G401 (cell line): Measurements from ENCODE around the gene FOXP2. TPM values are rescaled to one million over a fixed set of nuclear protein-coding genes. Genes with fewer than 3 reads are reported as not detected.

Source experiments
- DNase-seq: peaks from one replicate; pipeline ENCODE4 v3.0.0-alpha.2; 2015; ENCODE audit warnings: low spot score
- in situ Hi-C: cut with HindIII; loops from 2 replicates; pipeline ENCODE4 v1.10.0; 2016; ENCODE audit warnings: low sequenced_read_pairs, mixed read lengths
- total RNA-seq: library from RNA; depleted of rRNA; stranded (reverse); fragments of >200 nt; shearing (Covaris generic); gene quantifications from 2 replicates; pipeline ENCODE4 v1.2.3, GENCODE V29; 2014

FOXP2 gene
- total RNA-seq, 1 experiment from 2014 or later, result not detected

GRCh38 chr7:114631249-114631822 lies 216.7 kb downstream of the FOXP2 start:
- in situ Hi-C loops, result no loop called here
- no peak for DNase-seq

- in situ Hi-C loops, result no loop called here
- no peak for DNase-seq
These were observed 224.8 kb downstream of the FOXP2 start for GRCh38 chr7:114639451-114639850.

GRCh38 chr7:114644455-114644854 lies 229.8 kb downstream of the FOXP2 start:
- in situ Hi-C loops, result no loop called here
- no peak for DNase-seq

- in situ Hi-C loops, result no loop called here
- DNase-seq, result no peak
These were observed 230.8 kb downstream of the FOXP2 start for GRCh38 chr7:114645451-114645850.

GRCh38 chr7:114647518-114647917 lies 232.9 kb downstream of the FOXP2 start:
- in situ Hi-C loops, result no loop called here
- no peak for DNase-seq

DNA sequence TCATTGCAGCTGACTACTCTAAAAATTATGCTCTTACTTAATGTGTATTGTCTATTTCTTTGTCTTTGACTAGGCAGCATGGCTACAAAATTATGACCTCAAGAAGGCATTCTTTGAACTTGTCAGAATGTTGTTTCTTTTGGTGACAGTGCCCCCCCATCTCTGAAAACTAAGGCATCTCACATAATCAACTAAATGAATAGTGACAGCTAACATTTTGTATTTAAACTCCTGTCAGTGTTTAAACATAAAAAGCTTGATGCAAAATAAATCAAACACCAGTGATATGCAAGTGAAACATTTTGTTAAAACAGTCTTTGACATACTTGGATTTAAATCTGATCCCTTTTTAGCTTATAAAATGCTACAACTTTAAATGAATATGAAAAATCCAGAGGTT lies 233.5 kb downstream of the FOXP2 start:
- DNase-seq, result no peak
- in situ Hi-C loops, result no loop called here

- in situ Hi-C loops, result no loop called here
- DNase-seq, result no peak
These were observed 234.1 kb downstream of the FOXP2 start for GRCh38 chr7:114648680-114649079.

- in situ Hi-C loops, result no loop called here
- DNase-seq, result no peak
These were observed 235.1 kb downstream of the FOXP2 start for GRCh38 chr7:114649689-114650088.

DNA sequence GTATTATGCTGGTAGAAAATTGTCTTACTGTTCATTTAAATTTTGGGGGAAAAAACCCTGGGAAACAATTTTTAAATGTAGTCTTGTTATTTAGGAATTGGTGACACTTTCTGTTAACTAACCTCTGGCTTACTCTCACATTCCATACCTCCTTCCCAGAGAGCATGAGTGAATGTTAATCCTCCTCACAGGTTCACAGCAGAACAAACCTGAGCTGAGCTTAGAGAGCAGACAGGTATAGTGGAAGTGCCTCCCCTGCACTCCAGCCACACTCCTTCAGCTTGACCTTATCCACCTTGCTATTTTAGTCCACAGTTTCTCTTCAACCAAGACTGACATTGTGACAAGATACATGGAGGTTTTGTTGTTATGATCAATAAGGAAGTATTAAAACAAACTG lies 235.9 kb downstream of the FOXP2 start:
- in situ Hi-C loops, result no loop called here

DNA sequence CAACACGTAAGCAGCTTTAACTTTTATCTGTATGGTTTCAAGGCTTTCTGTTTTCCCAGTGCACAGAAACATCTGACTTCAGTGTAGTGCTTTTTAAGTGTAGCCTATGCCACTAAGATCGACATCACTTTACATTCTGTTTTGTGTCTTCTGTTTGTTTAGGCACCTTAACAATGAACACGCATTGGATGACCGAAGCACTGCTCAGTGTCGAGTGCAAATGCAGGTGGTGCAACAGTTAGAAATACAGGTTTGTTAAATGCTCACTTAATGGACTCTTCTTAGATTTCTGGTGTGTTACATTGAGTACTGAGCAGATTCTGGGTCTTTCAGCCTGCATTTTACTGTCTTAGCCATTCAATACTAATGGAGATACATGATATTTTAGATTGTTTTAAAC lies 237.4 kb downstream of the FOXP2 start:
- no peak for DNase-seq
- in situ Hi-C loops, result no loop called here

More for the DNA sequence above, 235.9 kb downstream of the FOXP2 start:
- DNase-seq, result no peak

GRCh38 chr7:114653364-114654088 lies 238.9 kb downstream of the FOXP2 start:
- no peak for DNase-seq
- in situ Hi-C loops, result no loop called here

DNA sequence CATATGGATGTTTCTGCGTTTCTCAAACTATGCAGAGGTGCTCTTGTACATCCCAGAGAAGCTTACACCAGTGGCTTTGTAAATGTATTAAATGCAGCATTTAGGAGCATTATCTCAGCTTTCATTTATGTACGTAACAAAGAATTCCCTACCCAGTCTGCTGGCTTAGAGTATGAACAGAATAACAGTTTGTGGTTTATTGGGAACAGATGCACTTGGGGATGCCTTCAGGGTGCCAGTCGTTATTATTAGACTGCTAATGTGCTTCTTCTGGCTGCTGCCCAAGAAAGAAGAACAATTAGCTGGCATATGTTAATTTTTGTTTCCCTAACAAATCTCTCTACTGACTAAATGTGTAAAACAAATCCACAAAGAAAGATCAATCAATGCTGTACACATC lies 241.9 kb downstream of the FOXP2 start:
- no peak for DNase-seq
- in situ Hi-C loops, result no loop called here

DNA sequence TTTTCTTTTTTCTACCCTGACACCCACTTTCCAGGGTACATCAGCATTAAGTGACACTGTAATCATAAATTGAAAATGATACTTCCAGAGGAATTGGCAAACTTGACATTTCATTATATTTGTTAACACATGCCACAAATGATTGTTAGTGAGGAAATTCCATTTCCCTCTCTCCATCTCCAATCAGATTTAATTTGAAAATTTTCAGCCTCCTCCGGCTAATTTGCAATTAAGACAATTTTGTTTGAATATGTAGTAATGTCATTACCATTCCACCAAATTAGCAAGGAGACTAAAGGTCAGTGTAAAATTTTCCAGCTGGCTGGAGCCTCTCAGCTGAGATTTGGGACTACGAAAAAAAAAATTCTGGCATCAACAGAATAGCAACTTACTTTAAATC lies 242.7 kb downstream of the FOXP2 start:
- DNase-seq, result no peak
- in situ Hi-C loops, result no loop called here

- in situ Hi-C loops, result no loop called here
These were observed 243.6 kb downstream of the FOXP2 start for GRCh38 chr7:114658216-114658615.

GRCh38 chr7:114659409-114660125 lies 245.0 kb downstream of the FOXP2 start:
- in situ Hi-C loops, result no loop called here
- no peak for DNase-seq

More at GRCh38 chr7:114658216-114658615, 243.6 kb downstream of the FOXP2 start:
- DNase-seq, result no peak

DNA sequence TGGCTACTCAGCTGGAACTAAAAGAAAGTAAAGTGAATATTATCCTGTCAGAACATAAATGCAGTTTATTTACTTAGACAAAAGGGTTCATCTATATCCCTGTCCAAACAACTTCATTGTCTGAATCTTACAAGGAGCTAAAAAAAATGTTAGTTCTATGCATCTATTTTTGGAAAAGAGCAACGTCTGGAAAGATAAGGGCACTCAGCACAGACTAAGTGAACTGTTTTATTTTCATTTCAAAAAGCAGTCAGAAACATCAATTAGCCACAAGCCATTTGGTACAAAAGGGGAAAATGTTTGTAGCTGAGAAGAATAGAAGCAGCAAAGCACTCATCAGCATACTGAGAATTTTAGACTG lies 245.5 kb downstream of the FOXP2 start:
- in situ Hi-C loops, result no loop called here

GRCh38 chr7:114660753-114661152 lies 246.1 kb downstream of the FOXP2 start:
- in situ Hi-C loops, result no loop called here
- DNase-seq, result no peak

More for the DNA sequence above, 245.5 kb downstream of the FOXP2 start:
- DNase-seq, result no peak

DNA sequence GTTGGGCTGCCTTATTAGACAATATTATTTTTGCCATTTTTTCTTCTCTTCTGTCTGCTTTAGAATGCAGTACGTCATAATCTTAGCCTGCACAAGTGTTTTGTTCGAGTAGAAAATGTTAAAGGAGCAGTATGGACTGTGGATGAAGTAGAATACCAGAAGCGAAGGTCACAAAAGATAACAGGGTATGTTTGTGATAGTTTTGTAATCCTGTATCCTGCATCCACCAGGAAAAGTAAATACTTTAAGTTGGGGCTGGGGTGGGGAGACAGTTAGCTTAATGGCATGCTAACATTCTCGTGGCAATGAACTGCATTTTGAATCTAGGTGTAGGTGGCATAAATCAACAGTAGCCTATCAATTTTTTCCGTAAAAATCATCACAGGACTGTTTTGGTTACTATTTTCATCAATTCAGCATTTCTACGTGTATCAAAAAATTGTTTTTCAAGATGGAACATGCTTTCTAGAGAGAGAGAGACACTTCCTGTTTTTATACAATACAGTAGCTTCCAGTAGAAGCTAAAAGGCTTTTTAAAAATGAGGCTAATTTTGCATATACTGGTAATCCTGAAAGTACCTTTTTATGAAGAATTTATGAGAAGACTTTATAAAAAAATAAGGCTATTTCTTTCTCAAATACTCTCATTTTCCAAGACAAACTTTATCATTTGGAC lies 247.5 kb downstream of the FOXP2 start:
- in situ Hi-C loops, result no loop called here
- DNase-seq, result no peak

DNA sequence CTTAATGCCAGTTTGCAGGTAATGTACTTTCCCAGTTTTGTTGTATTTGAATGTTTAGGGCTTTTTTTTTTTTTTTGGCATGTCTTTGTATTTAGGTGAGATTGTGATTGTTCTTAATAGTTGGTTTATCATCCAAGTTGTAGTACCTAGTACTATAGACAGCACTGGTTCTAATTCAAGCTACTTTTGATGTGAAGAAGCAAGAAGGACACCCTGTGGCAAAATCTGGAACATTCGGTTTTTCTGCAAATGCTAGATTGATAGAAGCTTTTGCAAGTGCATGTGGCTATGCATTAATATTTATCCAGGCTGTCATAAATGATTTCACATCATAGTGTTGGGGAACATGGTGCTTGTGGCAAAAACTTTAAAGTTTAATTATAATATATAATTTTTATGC lies 248.9 kb downstream of the FOXP2 start:
- no peak for DNase-seq
- in situ Hi-C loops, result no loop called here

DNA sequence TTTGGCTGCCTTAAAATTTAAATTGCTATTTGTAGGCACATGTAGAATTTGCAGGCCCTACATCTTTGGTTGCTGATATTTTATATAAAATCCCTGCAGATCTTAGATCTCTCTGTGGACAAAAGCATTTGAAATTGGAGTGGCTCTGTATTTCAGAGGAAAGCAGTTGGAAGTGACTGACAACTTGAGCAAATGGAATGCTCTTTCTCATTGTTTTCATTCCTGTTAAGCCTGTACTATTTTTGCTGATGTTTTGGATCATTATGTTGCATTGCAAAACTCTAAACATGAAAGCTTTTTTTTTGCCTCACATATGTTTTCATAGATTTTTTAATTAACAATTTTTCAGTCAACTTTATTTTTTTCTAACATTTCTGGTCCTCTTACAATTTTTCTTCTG lies 256.1 kb downstream of the FOXP2 start:
- no peak for DNase-seq
- in situ Hi-C loops, result no loop called here
